CD4-positive, alpha-beta T cell treated with Interferon gamma for 1 hour (primary cell): Measurements from ENCODE around the gene LUC7L.
"Not testable (repeated sequence)": the region's sequence is repeated elsewhere in the genome, so short reads cannot be mapped to it uniquely, and the experiment has no call there.

Experiments
- DNase-seq: peaks from one replicate; pipeline ENCODE4 v3.0.0-alpha.2; 2020

The LUC7L gene

GRCh38 chr16:164134-164823 lies 65.0 kb downstream of the LUC7L start:
- not testable (repeated sequence) for DNase-seq

DNA sequence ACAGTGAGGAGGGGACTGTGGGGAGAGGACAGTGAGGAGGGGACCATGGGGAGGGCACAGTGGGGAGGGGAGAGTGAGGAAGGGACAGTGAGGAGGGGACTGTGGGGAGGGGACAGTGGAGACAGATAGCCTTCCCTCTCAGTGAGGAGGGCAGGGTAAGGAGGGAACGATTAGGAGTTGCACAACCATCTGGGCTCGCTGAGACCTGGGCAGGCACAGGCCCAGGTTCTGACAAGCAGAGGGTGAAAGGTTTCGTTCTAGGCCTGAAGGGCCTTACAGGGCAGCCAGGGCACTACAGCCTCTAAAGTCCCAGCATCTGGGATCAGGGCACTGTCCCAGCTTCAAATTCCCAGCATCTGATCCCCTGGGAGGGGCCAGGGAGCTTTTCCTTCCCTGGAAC lies 65.6 kb downstream of the LUC7L start:
- DNase-seq: not testable (repeated sequence)

DNA sequence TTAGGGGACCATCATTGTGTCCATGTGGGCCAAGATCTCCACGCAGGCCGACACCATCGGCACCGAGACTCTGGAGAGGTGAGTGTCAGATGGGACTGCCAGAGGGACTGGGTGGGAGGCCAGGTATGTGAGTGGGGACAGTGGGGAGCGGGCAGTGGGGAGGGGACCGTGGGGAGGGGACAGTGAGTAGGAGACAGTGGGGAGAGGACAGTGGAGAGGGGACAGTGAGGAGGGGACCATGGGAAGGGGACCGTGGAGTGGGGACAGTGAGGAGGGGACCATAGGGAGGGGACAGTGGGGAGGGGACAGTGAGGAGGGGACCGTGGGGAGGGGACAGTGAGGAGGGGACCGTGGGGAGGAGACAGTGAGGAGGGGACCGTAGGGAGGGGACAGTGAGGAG lies 66.1 kb downstream of the LUC7L start:
- not testable (repeated sequence) for DNase-seq

DNA sequence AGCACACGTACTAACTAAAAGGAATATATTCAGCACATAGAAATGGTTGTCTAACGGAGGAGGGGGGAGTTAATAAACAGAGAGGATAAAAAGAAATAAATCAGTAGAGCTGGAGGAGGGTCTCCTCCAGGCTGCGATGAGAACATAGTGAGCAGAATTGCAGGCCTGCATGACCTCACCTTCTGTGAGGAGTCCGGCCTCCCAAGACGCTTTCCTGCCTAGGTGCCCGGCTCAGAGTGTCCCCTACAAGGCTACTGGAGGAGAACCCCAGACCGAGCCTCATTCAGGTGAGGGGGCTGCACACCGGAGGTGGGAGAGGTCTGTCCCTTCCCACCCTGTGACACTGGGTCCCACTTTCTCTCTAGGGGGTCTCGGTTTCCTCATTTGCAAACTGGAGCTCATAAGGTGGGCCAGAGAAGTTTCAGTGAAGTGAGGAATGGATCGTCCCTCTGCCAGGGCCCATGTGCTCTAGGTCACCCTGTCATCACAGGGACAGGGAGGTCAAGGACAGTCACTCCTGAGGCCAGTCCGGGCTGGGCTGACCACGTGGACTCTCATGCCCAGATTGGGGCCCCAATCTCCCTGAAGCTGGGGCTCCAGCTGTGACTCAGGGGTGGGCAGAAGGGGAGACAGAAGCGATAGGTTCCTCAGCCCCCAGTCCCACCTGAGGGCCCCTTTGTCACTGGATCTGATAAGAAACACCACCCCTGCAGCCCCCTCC lies 66.8 kb downstream of the LUC7L start:
- DNase-seq: no peak

GRCh38 chr16:160691-161190 lies 68.5 kb downstream of the LUC7L start:
- no peak for DNase-seq

DNA sequence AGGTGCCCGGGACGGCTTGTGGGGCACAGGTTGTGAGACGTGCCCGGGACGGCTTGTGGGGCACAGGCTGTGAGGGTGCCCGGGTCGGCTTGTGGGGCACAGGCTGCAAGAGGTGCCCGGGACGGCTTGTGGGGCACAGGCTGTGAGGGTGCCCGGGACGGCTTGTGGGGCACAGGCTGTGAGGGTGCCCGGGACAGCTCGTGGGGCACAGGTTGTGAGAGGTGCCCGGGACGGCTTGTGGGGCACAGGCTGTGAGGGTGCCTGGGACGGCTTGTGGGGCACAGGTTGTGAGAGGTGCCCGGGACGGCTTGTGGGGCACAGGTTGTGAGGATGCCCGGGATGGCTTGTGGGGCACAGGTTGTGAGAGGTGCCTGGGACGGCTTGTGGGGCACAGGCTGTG lies 69.0 kb downstream of the LUC7L start:
- DNase-seq: not testable (repeated sequence)

GRCh38 chr16:159136-159849 lies 70.0 kb downstream of the LUC7L start:
- DNase-seq: no peak

DNA sequence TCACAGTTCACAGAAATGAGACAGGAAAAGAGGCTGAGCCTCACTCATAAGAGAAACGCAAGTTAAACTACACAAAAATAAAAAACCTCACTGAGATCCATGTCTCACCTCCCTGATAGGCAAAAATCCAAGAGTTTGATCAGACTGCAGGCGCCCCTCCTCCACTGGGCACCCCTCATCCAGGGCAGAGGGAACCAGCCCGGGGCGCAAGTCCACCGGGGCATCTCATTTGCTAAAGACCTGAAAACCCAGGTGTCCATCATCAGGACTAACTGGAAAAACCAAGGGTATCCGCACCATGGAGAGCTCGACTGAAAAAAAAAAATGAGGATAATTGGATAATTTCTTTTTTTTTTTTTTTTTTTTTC lies 74.2 kb downstream of the LUC7L start:
- DNase-seq: no peak

GRCh38 chr16:154217-155030 lies 74.8 kb downstream of the LUC7L start:
- no peak for DNase-seq

GRCh38 chr16:153550-154216 lies 75.6 kb downstream of the LUC7L start:
- not testable (repeated sequence) for DNase-seq

- DNase-seq: not testable (repeated sequence)
These were observed 76.1 kb downstream of the LUC7L start for GRCh38 chr16:153129-153521.

DNA sequence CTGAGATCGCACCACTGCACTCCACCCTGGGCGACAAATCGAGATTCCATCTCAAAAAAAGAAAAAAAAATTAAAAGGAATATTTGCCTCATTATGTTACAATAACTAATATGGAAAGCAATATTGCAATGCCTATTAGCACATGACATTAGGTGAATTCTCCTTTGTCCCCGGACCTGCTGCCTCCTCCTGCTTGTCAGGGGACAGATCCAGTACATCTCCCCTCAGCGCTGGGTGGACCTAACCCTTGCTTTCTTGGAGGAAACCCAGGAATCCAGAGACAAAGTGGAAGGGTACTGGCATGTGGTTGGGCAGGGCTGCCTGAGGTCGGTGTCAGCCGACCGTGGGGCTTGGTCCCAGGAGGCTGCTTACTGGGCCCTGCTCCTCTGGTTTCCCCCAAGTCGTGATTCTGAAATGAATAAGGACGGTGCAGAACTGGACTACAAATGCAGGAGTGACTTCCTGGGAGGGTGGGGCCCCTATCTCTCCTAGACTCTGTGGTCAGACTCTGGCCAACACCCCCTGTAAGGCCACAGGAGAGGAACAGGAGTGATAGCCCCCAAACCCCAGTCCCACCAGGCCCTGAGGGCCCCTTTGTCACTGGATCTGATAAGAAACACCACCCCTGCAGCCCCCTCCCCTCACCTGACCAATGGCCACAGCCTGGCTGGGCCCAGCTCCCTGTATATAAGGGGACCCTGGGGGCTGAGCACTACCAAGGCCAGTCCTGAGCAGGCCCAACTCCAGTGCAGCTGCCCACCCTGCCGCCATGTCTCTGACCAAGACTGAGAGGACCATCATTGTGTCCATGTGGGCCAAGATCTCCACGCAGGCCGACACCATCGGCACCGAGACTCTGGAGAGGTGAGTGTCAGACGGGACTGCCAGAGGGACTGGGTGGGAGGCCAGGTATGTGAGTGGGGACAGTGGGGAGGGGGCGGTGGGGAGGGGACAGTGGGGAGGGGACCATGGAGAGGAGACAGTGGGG lies 76.8 kb downstream of the LUC7L start, which contains the start of gene HBZ:
Gene HBZ (plus strand): TSS at position 504 of the 988 bp plus-strand sequence. CDS start 266 bp downstream, at position 770.
- DNase-seq: no peak

- DNase-seq: no peak
These were observed 80.1 kb downstream of the LUC7L start for GRCh38 chr16:149024-149660.

DNA sequence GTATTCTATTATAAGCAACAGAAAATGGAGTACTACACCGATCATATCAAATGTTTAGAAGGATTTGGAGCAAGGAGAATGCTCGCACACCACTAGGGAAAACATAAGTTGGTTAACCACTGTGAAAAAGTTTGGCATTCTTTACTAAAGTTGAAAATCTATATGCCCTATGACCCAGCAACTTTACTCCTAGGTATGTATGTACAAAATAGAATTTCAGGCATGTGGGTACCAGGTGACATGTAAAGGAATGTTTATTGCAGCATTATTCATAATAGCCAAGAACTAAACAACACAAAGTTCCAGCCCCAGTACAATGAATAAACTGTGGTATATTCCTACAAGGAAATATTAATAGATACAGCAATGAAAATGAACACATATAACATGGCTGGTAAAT lies 82.6 kb downstream of the LUC7L start:
- no peak for DNase-seq

- no peak for DNase-seq
These were observed 84.4 kb downstream of the LUC7L start for GRCh38 chr16:144797-145252.

DNA sequence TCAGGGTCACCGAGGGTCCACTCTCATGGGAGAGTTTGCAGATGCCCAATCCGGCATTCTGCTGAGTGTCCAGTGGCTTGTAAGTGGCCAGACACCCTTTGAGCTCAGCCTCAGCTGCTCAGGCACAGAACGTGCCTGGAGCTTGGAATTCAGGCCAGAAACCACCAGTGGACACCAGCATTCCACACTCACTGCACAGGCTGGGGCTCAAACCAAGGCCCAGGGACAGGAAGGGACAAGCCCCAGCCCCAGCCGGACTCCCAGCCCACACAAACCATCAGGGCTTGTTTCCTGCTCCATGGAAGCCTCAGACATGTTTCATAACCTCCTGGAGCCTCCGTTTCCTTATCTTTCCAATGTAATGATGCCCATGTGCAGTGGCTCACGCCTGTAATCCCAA lies 85.8 kb downstream of the LUC7L start:
- DNase-seq: no peak

DNA sequence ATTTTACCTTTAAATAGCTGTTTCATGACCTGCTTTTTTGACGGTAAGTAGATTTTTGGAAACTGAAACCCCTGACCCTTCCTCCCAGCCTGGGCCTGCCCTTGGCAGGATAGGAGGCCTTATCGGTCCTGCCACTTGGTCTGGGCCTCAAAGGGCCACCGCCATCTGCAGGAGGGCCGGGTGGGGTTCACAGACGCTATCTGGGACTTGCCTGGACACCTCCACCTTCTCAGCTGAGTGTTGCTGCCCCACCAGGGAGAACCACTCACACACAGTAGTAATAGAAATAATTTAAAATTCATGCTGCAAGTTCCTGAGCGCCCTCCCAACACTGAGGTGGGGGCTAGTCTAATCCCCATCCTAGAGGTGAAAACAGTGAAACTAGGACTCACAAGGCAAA lies 86.2 kb downstream of the LUC7L start:
- no peak for DNase-seq

GRCh38 chr16:142405-142967 lies 86.8 kb downstream of the LUC7L start:
- DNase-seq: no peak

DNA sequence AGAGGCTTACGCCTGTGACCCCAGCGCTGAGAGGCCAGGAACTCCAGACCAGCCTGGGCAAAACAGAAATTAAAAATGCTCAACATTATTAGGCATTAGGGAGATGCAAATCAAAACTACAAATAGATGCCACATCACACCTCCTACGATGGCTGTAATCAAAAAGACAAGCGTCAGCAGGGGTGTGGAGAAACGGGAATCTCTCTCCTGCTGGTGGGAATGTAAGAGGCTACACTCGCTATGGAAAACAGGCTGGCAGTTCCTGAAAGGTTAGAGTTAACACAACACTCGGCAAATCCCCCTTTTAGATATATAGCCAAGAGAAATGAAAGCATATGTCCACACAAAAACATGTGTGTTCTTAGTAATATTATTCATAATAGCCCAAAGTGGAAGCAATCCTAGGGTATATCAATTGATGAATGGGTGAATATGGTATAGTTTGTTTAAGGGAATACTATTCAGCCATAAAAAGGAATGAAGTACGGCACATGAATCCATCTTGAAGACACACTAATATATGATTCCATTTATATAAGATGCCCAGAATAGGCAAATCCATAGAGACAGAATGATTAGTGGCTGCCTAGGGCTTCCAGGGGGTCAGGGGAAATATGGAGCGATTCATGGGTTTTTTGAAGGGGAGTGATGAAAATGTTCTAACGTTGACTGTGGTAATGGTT lies 88.9 kb downstream of the LUC7L start:
- no peak for DNase-seq
